Camera-type eye (tissue), 1 donor: ENCODE results near the gene PRKACA. TPM values are rescaled to one million over a fixed set of nuclear protein-coding genes. Genes with fewer than 3 reads are reported as not detected.

Experiments
- total RNA-seq: library from RNA; depleted of rRNA; stranded (reverse); fragments of >200 nt; gene quantifications from one replicate; pipeline ENCODE4 v1.2.3, GENCODE V29; 2014

PRKACA gene
- 61.7 TPM for total RNA-seq

DNA sequence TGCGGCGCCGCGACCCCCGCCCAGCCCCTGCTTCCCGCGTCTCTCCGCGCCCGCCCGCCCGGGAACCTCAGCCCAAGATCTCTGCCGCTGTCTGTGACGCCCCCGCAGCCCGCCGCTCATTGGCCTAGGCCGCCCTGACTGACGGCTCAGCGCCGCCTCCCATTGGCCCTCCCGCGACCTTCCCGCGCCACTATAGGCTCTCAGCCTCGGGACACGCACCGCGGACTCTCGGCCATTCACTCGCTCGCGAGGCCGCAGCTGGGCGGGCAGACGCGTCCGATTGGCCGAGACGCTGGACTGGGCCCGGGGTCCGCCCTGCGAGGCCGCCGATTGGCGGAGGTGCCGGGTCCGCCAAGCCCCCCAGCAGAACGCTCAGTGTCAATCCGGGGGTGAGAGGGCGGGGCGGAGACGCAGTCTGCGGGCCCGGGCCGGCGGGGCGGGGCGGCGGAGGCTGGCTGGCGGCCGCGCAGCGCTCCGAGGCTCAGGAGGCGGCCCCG is at the start of gene PRKACA:
Gene PRKACA, minus strand, starts transcription at position 95 of the 497 bp plus-strand sequence. CDS start 215 bp downstream, outside the sequence.

GRCh38 chr19:14136509-14137281 is 19.1 kb upstream of the PRKACA start, which contains the start of gene ASF1B:
TSS of gene ASF1B (minus strand) at chr19:14136589. CDS start at chr19:14136456, 133 bp downstream.

DNA sequence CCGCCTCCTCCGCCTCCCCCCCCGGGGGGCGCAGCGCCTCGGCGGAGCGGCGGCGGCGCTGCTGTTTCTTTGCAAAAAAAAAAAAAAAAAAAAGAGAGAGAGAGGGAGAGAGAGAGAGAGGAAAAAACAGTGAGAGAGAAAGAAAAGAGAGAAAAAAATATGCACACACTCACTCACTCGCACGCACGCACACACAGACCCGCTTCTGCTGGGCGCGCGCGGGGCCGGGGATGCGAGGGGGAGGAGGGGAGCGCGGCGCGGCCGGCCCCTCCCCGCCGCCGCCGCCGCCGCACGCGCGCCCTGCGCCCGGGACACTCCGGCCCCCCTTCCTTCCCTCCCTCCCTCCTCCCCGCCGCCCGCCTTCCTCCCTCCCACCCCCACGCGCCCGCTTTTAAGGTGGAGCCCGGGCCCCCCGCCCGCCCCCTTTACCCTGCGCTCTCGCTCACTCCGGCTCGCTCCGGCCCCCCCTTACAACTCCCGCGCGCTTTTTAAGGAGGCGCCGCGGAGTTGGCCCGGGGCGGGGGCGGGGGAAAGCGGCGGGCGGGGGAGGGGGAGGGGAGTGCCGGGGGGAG is 27.0 kb downstream of the PRKACA start, which contains the start of gene SAMD1:
Gene SAMD1, minus strand, starts transcription at position 243 of the 572 bp plus-strand sequence.

GRCh38 chr19:14085309-14085995 is 32.1 kb downstream of the PRKACA start, which contains the start of gene C19orf67:
TSS of gene C19orf67 (minus strand) at chr19:14085783. CDS start at chr19:14085627, 156 bp downstream.

DNA sequence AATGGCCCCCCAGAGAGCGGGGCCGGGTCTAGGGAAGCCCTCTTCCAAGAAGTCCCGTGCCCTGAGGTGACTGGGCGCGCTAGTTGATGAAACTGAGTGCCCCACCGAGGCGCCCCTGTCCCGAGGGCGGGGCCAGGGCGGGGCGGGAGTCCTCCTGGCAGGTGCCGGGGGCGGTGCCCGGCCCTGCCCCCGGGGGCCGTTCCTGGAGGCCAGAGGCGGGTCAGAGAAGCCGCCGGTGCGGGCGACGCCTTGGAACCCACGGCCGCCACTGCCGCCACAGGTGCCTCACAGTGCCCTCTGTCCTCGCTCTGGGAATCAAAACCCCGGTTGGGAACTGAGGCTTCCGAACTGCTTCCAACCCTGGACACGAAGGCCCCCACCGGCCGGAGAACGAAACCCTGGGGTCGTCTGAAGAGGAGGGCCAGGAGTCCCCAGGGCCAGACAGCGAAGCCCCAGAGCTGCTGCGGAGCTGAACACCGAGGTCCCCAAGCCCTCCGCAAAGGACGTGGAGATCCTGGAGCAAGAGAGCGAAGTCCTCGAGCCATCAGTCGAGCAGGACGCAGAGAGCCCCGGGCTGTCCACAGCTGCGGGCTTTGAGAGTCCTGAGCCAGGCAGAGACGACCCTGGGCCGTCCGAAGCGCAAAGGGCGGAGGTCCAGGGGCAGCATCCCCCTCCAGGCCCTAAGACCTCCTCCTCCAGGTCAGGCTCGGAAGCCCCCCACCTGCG is 44.9 kb downstream of the PRKACA start, which contains the start of gene MISP3:
Gene MISP3, plus strand, starts transcription at position 252 of the 726 bp plus-strand sequence. CDS start 524 bp downstream, outside the sequence.

GRCh38 chr19:14061751-14062557 is 55.6 kb downstream of the PRKACA start, which contains the start of gene PALM3:
TSS of gene PALM3 (minus strand) at chr19:14062076. CDS start at chr19:14061980, 96 bp downstream.

Other genes with a start within 250 kb of the PRKACA start
- gene NANOS3, start 240.6 kb downstream of the PRKACA start, total RNA-seq = 1.0 TPM
- gene BRME1, start 211.6 kb downstream of the PRKACA start, total RNA-seq = 5.5 TPM
- 19.2 TPM for gene CC2D1A, start 211.6 kb downstream of the PRKACA start, total RNA-seq
- gene PODNL1, start 179.3 kb downstream of the PRKACA start, total RNA-seq = 3.3 TPM
- 11.7 TPM for gene DCAF15, start 165.3 kb downstream of the PRKACA start, total RNA-seq
- 10.4 TPM for gene RFX1, start 111.4 kb downstream of the PRKACA start, total RNA-seq
- not detected for gene RLN3, start 89.6 kb downstream of the PRKACA start, total RNA-seq
- gene IL27RA, start 86.0 kb downstream of the PRKACA start, total RNA-seq = 3.2 TPM
- gene PALM3, start 55.7 kb downstream of the PRKACA start, total RNA-seq = 0.60 TPM
- gene MISP3, start 45.0 kb downstream of the PRKACA start, total RNA-seq = 0.71 TPM
- gene C19orf67, start 32.0 kb downstream of the PRKACA start, total RNA-seq = not detected
- gene SAMD1, start 27.0 kb downstream of the PRKACA start, total RNA-seq = 31.8 TPM
- gene ASF1B, start 18.8 kb upstream of the PRKACA start, total RNA-seq = 8.1 TPM
- 55.4 TPM for gene ADGRL1, start 88.4 kb upstream of the PRKACA start, total RNA-seq